Endothelial cell of hepatic sinusoid (primary cell): ENCODE results near the gene SCAI.

ENCODE experiments used
- in situ Hi-C: cut with HindIII; loops from 2 replicates; pipeline ENCODE4 v1.10.0; 2017; ENCODE audit warnings: low sequenced_read_pairs

SCAI gene

GRCh38 chr9:124894035-124894740 is 249.1 kb downstream of the SCAI start:
- in situ Hi-C loops, result no loop called here
